Mucosa of rectum (tissue), 2 donors: ENCODE results near the gene MRPS34.

ENCODE experiments used
- H3K27ac ChIP-seq, 2 donors: one replicate each; pipeline ENCODE4 v1.7.0; 2013; ENCODE audit warnings: inconsistent platforms in 2 of 2, low read depth in 2 of 2, low read length in 2 of 2
- H3K27me3 ChIP-seq, 2 donors: one replicate each; pipeline ENCODE4 v1.7.0; 2013; ENCODE audit warnings: low read length in 2 of 2; ENCODE audit not compliant: control insufficient read depth in 2 of 2, insufficient read depth in 2 of 2
- H3K36me3 ChIP-seq, 2 donors: one replicate each; pipeline ENCODE4 v1.7.0; 2013; ENCODE audit warnings: low read length in 2 of 2; ENCODE audit not compliant: control insufficient read depth in 2 of 2, insufficient read depth in 2 of 2
- H3K4me1 ChIP-seq, 2 donors: one replicate each; pipeline ENCODE4 v1.7.0; 2013; ENCODE audit warnings: low read length in 2 of 2, mild to moderate bottlenecking in 1 of 2; ENCODE audit not compliant: control insufficient read depth in 2 of 2, insufficient read depth in 2 of 2
- H3K4me3 ChIP-seq, 2 donors: one replicate each; pipeline ENCODE4 v1.7.0; 2013; ENCODE audit warnings: low read length in 2 of 2
- H3K9ac ChIP-seq, 2 donors: one replicate each; pipeline ENCODE4 v1.7.0; 2013; ENCODE audit warnings: low read length in 2 of 2, low read depth in 1 of 2, mild to moderate bottlenecking in 1 of 2
- H3K9me3 ChIP-seq, 2 donors: one replicate each; pipeline ENCODE4 v1.7.0; 2013; ENCODE audit warnings: low read length in 2 of 2; ENCODE audit not compliant: control insufficient read depth in 2 of 2
- donor health status: healthy.
- donor health status: Normal muscosa, but diverticular disease.

MRPS34 gene

GRCh38 chr16:1763521-1764511, 9.1 kb downstream of the MRPS34 start:
- no peaks in the 10 kb centered on the region for H3K27me3 ChIP-seq
- H3K36me3 ChIP-seq = peaks cover 45 to 55% of the 10 kb centered on the region in 2 donors
- H3K9ac ChIP-seq = no peak overlapping the region
- no peak overlapping the region for H3K4me3 ChIP-seq
- no peaks in the 10 kb centered on the region for H3K4me1 ChIP-seq
- H3K9me3 ChIP-seq = no peaks in the 10 kb centered on the region
- no peak overlapping the region for H3K27ac ChIP-seq

- peaks cover 5 to 6% of the 10 kb centered on the region in 2 donors for H3K4me1 ChIP-seq
- H3K36me3 ChIP-seq = peaks cover 40 to 51% of the 10 kb centered on the region in 2 donors
- no peak overlapping the region for H3K4me3 ChIP-seq
- H3K27me3 ChIP-seq = no peaks in the 10 kb centered on the region
- no peak overlapping the region for H3K27ac ChIP-seq
- H3K9ac ChIP-seq = no peak overlapping the region
- H3K9me3 ChIP-seq = no peaks in the 10 kb centered on the region
Measured at GRCh38 chr16:1762879-1763520, 9.9 kb downstream of the MRPS34 start.

DNA sequence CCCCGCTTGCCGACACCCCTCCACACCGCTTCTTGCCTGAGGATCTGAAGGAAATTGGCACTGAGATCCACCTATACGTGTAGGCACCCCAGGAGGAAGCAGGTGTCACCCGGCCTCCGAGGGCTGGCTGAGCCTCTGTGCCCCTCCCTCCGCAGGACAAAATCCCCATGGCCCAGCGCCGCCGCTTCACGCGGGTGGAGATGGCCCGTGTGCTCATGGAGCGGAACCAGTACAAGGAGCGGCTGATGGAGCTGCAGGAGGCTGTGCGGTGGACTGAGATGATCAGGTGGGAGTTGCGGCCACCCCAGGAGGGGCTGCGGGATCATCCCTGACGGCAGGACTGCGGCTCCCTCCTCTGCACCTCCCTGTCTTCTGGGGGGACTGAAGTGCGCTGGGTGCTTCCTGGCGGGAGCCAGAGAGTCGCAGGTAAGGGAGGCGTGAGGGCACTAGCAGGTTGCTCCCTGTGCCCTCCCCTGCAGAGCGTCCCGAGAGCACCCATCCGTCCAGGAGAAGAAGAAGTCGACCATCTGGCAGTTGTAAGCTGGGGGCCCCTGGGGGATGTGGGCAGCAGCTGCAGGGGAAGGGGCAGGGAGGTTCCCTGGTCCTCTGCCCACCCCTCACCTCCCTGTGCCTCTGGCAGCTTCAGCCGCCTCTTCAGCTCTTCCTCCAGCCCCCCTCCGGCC, 10.6 kb downstream of the MRPS34 start:
- peaks cover 36 to 46% of the 10 kb centered on the region in 2 donors for H3K36me3 ChIP-seq
- H3K27me3 ChIP-seq = no peaks in the 10 kb centered on the region
- no peak overlapping the region for H3K4me3 ChIP-seq

DNA sequence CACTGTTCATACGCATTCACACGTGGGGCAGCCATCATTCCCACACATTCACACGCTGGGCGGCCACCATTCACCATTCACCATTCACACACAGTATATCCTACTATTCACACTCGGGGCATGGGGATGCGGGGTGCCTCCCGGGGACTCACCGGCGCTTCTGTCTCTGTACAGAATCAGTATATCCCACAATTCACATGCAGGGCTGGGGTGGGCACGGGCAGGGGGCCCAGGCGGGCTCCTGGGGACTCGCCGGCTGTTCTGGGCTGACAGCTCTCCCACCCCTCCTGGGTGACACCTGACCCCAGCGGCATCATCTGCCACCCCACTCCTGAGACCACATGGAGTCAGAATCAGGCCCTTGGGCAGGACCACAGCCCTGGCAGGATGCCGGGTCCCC, 11.2 kb downstream of the MRPS34 start:
- peaks cover 13 to 14% of the 10 kb centered on the region in 2 donors for H3K4me1 ChIP-seq
- H3K4me3 ChIP-seq = no peak overlapping the region
- H3K9me3 ChIP-seq = no peaks in the 10 kb centered on the region
- H3K27ac ChIP-seq = no peak overlapping the region
- no peaks in the 10 kb centered on the region for H3K27me3 ChIP-seq
- H3K36me3 ChIP-seq = peaks cover 33 to 40% of the 10 kb centered on the region in 2 donors
- no peak overlapping the region for H3K9ac ChIP-seq

More for the DNA sequence above, 10.6 kb downstream of the MRPS34 start:
- Histone ChIP-seq H3K9me3 (no peaks in the 10 kb centered on the region), H3K4me1 (peaks cover 12% of the 10 kb centered on the region in 2 donors), H3K9ac (no peak overlapping the region), H3K27ac (no peak overlapping the region)

GRCh38 chr16:1760911-1761310, 12.0 kb downstream of the MRPS34 start:
- Histone ChIP-seq H3K36me3 (peaks cover 29 to 34% of the 10 kb centered on the region in 2 donors), H3K27ac (no peak overlapping the region), H3K9ac (no peak overlapping the region), H3K9me3 (no peaks in the 10 kb centered on the region), H3K4me1 (peaks cover 13 to 15% of the 10 kb centered on the region in 2 donors), H3K27me3 (no peaks in the 10 kb centered on the region), H3K4me3 (no peak overlapping the region)

GRCh38 chr16:1759511-1759910, 13.4 kb downstream of the MRPS34 start:
- Histone ChIP-seq H3K27ac (no peak overlapping the region), H3K36me3 (peaks cover 17 to 20% of the 10 kb centered on the region in 2 donors), H3K27me3 (no peaks in the 10 kb centered on the region), H3K9ac (no peak overlapping the region), H3K4me1 (peaks cover 13 to 15% of the 10 kb centered on the region in 2 donors), H3K9me3 (no peaks in the 10 kb centered on the region), H3K4me3 (no peak overlapping the region)

DNA sequence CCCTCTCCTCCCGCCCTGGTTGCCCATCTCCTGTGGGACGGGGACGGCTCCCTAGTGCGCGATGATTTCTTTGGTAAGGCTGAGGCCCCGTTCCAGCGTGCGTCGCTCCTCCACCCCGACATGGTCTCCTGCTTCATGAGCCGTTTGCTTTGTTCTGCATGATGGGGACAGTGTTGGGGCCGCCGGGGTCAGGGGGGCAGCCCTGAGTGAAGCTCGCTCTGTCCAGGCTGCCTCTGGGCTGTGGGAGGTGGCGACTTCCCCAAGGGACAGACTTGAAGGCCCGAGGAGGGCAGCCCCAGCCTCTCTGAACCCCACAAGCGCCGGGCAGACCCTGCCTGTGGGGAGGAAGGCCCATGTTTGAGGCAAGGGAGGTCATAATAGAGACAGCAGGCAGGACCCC, 14.0 kb downstream of the MRPS34 start:
- H3K27me3 ChIP-seq = no peaks in the 10 kb centered on the region
- peaks cover 13 to 15% of the 10 kb centered on the region in 2 donors for H3K4me1 ChIP-seq
- H3K36me3 ChIP-seq = peaks cover 12 to 17% of the 10 kb centered on the region in 2 donors
- H3K9me3 ChIP-seq = no peaks in the 10 kb centered on the region
- no peak overlapping the region for H3K27ac ChIP-seq
- H3K4me3 ChIP-seq = no peak overlapping the region
- H3K9ac ChIP-seq = no peak overlapping the region

DNA sequence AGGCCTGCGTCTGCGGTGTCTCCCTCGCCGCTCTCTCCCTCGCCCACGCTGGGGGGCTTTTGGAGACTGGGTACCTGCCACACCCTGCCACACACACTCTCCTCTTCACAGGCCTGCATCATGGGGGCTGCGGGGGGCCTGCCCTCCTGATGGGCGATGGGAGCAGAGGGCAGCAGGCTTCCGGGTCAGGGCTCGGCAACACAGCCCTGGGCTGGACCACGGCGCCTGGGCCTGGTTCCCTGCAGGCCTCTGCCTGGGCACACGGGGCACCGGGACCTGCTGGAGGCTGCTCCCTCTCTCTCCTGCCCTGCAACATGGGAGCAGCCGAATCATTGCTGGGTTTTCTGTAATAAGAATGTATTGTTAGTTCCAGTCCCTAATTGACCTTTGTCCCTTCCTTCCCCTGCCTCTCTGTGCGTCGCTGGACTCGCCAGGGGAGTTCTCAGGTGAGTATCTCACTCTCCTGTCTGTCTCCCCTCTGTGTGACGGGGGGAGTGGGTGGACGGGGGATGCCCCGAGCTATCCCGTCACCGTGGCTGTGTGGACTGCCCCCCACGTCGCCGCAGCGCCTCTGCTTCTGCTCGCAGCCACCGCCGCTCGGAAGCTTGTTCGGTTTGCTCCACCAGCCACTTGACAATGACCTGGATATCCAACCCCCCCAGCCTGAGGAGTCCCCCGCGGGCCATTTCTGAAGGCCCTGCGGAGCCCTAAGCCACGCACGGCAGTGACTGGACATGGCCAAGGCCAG, 15.0 kb downstream of the MRPS34 start:
- peak overlapping the region; percentile 81 for H3K27ac ChIP-seq
- H3K4me1 ChIP-seq = peaks cover 13 to 15% of the 10 kb centered on the region in 2 donors
- peaks cover 11 to 15% of the 10 kb centered on the region in 2 donors for H3K36me3 ChIP-seq
- H3K27me3 ChIP-seq = no peaks in the 10 kb centered on the region
- H3K4me3 ChIP-seq = peak overlapping the region; percentile 15 to 34
- H3K9ac ChIP-seq = peak overlapping the region in 1 of 2 donors; percentile 62
- no peaks in the 10 kb centered on the region for H3K9me3 ChIP-seq

DNA sequence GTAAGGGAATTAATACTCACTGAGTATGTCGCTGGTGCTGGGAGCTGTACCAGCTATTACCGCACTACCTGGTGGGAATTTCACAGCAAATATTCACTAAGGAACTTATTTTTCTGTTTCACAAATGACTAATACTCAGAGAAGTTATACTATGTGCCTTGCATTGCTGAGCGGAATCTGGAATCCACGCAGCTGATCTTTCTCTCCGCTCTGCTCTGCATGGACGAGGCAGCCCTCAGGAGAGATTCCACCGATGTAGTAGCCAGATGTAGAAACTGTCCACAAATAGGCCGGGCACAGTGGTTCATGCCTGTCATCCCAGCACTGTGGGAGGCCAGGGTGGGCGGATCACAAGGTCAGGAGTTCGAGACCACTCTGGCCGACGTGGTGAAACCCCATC, 18.7 kb downstream of the MRPS34 start:
- no peak overlapping the region for H3K27ac ChIP-seq
- H3K27me3 ChIP-seq = no peaks in the 10 kb centered on the region
- peaks cover 13 to 15% of the 10 kb centered on the region in 2 donors for H3K4me1 ChIP-seq
- H3K36me3 ChIP-seq = peaks cover 17 to 23% of the 10 kb centered on the region in 2 donors
- no peak overlapping the region for H3K4me3 ChIP-seq
- no peaks in the 10 kb centered on the region for H3K9me3 ChIP-seq
- no peak overlapping the region for H3K9ac ChIP-seq
